Stimulated activated CD8-positive, alpha-beta memory T cell treated with anti-CD3 and anti-CD28 coated beads, Interleukin-4, amount 100 ng/mL, for 1 hour (primary cell): Measurements from ENCODE around the gene OR5B2.
"Not testable (repeated sequence)": the region's sequence is repeated elsewhere in the genome, so short reads cannot be mapped to it uniquely, and the experiment has no call there.

Experiments used
- DNase-seq, 2 donors: peaks; one replicate each; pipeline ENCODE4 v3.0.0-alpha.2; 2020; ENCODE audit warnings: low read depth in 2 of 2, low spot score in 1 of 2

Gene OR5B2

GRCh38 chr11:58428021-58428420 is at the start of gene OR5B2:
Gene OR5B2 (minus strand): TSS chr11:58428121. CDS start chr11:58423261, 4,860 bp downstream.
- DNase-seq, result no peak

DNA sequence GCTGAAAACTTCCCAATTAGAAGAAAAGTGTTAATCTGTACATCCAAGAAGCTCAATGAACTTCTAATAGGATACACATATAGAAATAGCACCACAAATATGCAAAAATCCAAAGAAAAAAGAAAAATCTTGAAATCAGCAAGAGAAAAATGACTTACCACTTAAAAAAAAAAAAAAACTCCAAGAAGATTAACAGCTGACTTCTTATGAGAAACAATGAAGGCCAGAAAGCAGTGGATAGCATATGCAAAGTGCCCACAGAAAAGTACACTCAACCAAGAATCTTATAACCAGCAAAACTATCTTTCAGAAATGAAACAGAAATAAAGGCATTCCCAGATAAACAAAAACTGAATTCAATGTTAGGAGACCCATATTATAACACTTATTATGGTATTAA is 44.0 kb upstream of the OR5B2 start:
- DNase-seq, result no peak

DNA sequence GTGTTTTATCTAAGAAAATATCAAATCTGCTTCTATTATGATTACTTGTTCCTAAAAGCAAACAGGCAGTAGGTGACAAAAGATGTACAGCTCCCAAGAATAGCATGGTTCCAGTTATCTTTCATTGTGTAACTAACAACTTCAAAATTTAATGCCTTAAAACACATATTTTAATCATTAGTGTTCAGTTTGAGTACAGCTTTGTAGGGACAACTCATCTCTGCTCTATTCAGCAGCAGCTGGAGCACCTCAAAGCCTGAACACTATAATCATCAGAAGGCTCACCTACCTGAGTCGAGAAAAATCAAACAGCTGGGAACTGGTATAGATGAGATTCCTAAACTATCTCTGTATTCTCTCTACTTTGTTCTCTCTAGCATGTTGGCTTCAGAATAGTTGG is 38.4 kb upstream of the OR5B2 start:
- no peak for DNase-seq

DNA sequence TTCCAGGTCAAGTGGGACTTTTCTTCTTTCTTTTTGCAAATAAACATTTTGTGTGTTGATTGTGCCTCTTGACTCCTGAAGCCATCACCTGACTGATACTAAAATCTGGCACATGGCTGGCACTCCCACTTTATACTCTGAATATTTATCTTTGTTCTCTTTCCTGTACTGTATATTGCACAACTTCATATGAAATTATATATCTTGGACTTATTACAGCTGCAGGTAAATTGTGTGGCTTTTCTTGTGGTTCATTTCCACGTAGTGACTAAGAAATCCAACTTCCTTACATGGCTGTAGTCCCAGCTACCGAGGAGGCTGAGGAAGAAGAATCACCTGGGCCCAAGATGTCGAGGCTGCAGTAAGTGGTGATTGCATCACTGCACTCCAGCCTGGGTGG is 37.8 kb upstream of the OR5B2 start:
- no peak for DNase-seq

- DNase-seq, result no peak
These were observed 23.7 kb upstream of the OR5B2 start for GRCh38 chr11:58451585-58451984.

DNA sequence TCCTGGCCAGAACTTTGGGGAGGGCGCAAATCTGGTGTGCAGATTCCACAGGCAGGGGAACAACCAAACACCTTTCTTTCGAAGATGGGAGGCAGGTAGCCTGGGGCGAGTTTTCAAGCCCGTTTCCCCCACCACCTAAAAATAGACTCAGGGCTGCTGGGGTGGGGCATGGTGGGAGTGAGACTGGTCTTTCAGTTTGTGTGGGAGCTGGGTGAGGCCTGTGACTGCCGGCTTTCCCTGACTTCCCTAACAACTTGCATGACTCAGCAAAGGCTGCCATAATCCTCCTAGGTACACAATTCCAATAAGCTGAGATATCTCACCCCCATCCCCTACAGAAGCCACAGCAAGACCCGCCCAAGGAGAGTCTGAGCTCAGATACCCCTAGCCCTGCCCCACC is 18.4 kb upstream of the OR5B2 start:
- no peak for DNase-seq

- no peak for DNase-seq
These were observed 16.4 kb upstream of the OR5B2 start for GRCh38 chr11:58444300-58444699.

- DNase-seq, result no peak
These were observed 14.2 kb upstream of the OR5B2 start, which contains the start of gene OR5B12 for GRCh38 chr11:58442136-58442535. Gene OR5B12 (minus strand): TSS chr11:58442236. CDS start chr11:58440151, 2,085 bp downstream.

GRCh38 chr11:58438486-58438885 is 10.6 kb upstream of the OR5B2 start:
- DNase-seq, result no peak

GRCh38 chr11:58434217-58434616 is 6.3 kb upstream of the OR5B2 start:
- no peak for DNase-seq

DNA sequence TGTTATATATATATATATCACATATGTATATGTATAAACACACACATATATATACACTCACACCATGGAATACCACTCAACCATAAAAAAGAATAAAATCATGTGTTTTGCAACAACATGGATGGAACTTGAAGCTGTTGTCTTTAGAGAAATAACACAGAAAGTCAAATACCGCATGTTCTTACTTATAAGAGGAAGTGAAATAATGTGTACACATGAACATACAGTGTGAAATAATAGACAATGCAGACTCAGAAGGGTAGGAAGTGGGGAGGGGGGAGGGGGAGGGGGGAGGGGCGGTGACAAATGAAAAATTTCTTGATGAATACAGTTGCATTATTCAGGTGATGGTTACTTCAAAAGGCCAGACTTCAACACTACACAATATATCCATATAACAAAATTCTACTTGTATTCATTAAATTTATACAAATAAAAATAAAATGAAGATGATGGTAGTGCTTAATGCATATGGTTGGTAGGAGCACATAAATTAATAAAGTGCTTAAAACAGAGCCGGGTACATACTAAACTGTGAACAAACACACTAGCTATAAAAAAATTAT is 5.8 kb upstream of the OR5B2 start:
- DNase-seq, result no peak

DNA sequence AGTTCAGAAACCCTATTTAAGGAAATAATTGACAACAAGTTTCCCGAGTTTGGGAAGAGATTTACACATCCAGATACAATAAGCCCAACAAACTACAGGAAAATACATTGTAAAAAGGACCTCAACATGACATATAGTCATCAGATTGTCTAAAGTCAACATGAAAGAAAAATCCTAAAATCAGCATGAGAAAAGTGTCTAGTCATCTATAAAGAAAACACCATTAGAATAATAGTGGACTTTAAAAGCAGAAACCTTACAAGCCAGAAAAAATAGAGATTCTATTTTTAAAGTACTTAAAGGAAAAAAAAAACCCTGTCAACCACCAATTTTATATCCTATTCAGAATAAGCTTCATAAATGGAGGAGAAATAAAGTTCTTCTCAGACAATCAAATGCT is 1.4 kb upstream of the OR5B2 start:
- no peak for DNase-seq

DNA sequence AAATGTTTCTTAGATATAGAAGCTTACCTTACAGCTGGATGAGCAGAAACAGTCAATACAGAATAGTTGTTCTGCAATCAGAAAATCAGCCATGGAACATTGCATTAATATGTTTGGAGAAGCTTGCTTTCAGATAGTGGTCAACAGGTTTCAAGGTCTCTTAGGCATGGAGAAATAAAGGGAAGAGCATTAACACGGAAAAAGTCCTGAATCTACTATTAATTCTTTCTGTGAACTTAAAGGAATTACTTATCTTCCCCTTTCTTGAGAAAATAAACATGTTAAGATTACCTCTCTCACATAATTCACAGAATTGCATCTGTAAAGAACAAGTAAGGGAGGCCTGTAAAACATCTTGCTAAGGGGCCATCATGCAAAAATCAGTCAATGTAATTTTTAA is 21.1 kb downstream of the OR5B2 start, which contains the start of gene OR5B3:
TSS of gene OR5B3 (minus strand) at position 101 of the 400 bp plus-strand sequence. CDS start 3,465 bp downstream, outside the sequence.
- no peak for DNase-seq

DNA sequence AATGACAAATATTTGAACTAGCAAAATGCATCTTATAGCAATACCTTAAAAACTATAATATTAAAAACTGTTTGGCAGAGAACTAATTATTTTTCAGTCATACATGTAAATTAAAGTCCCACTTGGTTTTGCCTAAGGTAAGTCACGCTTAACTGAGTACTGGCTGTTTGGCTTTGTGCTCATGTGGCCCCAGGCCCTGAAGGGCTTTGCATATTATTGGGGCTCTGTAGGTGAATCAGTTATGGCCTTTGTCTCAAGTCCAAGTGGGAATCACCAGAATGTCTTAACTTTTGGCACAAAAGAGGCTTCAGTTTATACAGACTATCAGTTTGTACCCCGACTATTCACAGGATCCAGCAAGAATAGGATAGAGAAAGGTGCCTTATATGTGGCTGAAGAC is 28.3 kb downstream of the OR5B2 start:
- DNase-seq, result not testable (repeated sequence)

DNA sequence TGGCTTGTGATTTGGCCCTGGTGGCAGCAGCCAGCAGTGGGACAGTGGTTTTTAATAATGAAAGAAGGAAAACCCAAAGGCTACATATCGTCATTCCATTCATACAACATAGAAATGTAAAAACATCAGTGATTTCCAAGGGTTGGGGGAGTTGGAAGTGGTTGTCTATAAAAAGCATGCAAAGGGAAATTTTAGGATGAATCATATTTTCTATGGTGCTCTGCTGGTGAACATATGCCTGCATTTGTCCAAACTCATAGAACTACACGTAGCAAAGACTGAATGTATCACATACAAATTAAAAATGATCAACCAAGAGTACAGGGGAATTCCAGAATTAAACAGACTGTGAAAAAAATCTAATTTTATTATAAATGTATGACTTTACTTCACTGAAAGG is 32.3 kb downstream of the OR5B2 start:
- DNase-seq, result no peak

- no peak for DNase-seq
These were observed 33.7 kb downstream of the OR5B2 start for GRCh38 chr11:58394195-58394594.

GRCh38 chr11:58392746-58393145 is 35.2 kb downstream of the OR5B2 start:
- no peak for DNase-seq

DNA sequence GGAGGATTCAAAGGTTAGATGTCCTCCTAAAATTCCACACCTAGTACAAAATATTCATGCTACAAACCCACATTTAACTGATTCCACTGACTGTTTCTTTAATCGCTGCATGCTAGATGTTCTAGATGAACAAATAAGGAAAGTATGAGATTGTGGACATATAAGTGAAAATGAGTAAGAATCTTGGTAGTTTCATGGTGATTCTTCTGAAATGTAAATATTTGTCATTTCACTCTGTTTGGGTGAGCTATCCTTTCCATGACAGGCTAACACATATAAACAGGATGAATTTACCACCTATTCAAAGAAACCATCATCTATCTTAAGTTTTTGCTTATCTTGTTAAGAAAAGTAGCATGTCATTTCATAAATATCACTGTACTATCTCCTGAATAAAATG is 36.0 kb downstream of the OR5B2 start:
- no peak for DNase-seq

DNA sequence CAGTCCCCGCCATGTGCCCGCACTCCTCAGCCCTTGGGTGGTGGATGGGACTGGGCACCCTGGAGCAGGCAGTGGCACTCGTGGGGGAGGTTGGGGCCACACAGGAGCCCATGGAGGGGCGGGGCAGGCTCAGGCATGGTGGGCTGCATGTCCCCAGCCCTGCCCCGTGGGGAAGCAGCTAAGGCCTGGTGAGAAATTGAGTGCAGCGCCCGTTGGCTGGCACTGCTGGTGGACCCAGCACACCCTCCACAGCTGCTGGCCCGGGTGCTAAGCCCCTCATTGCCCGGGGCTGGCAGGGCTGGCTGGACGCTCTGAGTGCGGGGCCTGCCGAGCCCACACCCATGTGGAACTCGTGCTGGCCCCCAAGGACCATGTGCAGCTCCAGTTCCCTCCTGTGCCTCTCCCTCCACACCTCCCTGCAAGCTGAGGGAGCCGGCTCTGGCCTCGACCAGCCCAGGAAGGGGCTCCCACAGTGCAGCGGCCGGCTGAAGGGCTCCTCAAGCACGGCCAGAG is 37.3 kb downstream of the OR5B2 start:
- DNase-seq, result no peak
